HG02798 (cell line): ENCODE results near the gene SPINDOC.

ENCODE experiments used
- ATAC-seq: cut with Tn5 transposase; IDR thresholded peaks from one replicate; pipeline ENCODE4 v1.9.1; 2021; ENCODE audit warnings: mild to moderate bottlenecking; ENCODE audit not compliant: unreplicated experiment, poor library complexity

The SPINDOC gene

DNA sequence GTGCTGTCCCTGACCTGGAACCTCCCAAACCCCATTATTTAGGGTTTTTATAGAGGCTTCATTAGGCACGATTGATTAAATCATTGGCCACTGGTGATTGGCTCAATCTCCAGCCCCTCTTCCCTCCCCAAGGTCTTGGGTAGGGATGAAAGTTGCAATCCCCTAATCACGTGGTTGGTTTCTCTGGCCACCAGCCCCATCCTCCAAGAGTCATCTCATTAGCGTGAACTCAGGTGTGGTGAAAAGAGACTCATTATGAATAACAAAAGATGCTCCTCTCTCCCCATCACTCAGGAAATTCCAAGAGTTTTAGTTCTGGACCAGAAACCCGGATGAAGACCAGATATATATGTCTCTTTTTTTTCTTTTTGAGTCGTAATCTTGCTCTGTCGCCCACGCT is 18.1 kb downstream of the SPINDOC start:
- no peak for ATAC-seq

- ATAC-seq = no peak
Observed at GRCh38 chr11:63832336-63832735, 19.1 kb downstream of the SPINDOC start.

GRCh38 chr11:63833048-63833447 is 19.8 kb downstream of the SPINDOC start:
- ATAC-seq = no peak

GRCh38 chr11:63834535-63835157 is 21.4 kb downstream of the SPINDOC start:
- no peak for ATAC-seq

DNA sequence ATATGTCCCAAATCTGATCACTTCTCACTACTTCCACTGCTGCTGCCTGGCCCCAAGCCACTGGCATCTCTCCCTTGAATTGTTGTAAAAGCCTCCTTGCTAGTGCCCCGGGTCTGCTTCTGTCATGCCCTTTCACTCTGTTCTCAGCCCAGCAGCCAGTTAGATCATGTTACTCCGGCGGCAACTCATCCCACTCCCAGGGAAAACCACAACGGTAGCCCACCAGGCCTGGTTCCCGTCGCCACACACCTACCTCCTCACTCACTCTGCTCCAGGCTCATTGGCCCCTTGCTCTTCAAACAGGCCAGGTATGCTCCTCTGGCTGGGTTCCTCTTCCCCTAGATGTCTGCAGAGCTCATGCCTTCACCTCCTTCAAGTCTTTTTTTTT is 21.9 kb downstream of the SPINDOC start:
- no peak for ATAC-seq

DNA sequence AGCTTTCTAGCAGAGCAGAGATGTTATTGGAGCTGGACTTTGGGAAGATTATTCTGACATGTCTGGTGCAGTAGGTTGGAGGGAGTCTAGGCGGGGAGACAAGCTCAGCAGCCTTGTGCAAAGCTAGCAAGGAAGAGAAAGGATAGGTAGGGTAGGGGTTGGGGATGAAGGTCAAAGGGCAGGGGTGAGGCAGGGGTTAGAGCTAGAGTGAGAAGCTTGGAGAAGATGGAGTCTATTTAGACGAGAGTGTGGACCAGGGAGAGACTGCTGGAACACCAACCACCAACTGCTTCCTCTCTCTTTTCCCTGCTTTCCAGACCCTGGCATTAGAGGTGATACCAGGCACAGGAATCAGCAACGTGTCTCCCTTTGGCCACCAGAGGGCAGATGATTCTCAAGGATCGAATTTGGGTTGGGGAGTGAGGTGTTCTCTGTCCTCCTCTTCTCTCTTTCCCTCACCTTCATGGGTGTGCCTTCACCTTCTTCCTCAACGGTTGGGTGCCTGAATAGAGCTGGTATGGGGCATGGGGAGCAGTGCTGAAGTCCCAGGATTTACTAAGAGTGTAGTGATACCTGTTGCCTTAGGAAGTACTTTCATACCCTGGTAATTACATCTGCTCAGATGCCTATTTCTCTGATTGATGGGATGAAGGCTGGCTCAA is 23.9 kb downstream of the SPINDOC start:
- no peak for ATAC-seq

DNA sequence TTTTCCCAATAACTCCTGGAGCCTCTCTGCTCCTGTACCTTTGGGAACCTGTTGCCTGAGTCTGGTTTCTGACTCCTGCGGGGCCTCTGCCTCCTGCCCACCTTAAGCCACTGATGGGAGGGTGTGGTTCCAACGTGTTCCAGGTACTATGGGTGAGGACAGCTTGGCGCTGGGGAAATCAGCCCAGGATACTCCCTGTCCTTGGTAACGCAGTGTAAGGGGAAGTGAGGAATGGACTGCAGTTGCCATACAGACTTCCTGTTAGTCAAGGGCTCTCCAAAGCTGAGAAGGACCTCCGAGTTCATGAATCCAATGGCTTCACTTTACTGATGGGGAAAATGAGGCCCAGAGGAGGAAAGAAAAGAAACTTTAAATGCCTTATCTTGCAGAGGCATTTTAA is 24.5 kb downstream of the SPINDOC start:
- ATAC-seq = no peak

GRCh38 chr11:63838150-63838677 is 25.0 kb downstream of the SPINDOC start:
- ATAC-seq = no peak

- peak; percentile 84 for ATAC-seq
Observed at GRCh38 chr11:63838678-63839507, 25.6 kb downstream of the SPINDOC start, which contains the start of gene MARK2. Gene MARK2, plus strand, starts transcription at chr11:63839110. Its CDS starts 397 bp downstream, at chr11:63839507.

GRCh38 chr11:63839508-63840355 is 26.5 kb downstream of the SPINDOC start:
- ATAC-seq = no peak

- no peak for ATAC-seq
Observed at GRCh38 chr11:63840356-63841060, 27.3 kb downstream of the SPINDOC start.

DNA sequence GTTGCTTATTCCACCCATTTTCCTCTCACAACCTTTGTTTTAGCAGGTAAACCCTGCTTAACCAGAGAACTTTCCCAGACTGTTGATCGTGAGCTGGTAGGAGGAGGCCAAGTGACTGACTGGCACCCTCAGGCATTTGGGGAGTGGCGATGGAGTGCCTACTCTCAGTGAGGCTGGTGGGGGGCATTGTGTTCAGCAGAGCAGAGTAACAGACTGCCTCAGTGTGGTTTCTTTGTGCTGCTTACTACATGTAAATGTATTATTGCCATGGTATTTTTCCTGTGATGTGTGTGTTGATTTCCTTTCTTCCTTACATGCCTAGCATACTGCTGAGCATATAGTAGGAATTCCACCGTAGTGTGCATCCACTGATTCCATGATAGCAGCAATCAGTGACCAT is 28.3 kb downstream of the SPINDOC start:
- no peak for ATAC-seq

DNA sequence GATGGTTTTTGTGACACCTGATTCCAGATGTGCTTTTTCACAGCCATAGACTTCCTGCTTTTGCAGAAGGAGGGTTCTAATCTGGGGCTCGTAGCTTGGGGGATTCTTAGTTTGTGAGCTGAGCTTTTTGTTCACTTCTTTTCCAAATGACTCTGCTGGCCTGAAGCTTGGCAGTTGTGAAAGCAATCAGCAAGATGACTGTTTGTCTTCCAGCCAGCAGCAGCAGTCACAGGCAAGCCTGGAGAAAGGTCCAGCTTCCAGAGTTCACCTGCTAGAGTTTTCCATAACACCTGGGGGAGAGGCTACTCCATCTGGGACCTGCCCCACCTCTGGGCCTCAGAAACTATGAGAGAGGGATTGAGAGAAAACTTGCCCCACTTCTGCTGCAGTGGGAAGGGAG is 29.8 kb downstream of the SPINDOC start:
- ATAC-seq = no peak

GRCh38 chr11:63844836-63845235 is 31.6 kb downstream of the SPINDOC start:
- ATAC-seq = no peak

GRCh38 chr11:63845303-63845702 is 32.0 kb downstream of the SPINDOC start:
- ATAC-seq = no peak

DNA sequence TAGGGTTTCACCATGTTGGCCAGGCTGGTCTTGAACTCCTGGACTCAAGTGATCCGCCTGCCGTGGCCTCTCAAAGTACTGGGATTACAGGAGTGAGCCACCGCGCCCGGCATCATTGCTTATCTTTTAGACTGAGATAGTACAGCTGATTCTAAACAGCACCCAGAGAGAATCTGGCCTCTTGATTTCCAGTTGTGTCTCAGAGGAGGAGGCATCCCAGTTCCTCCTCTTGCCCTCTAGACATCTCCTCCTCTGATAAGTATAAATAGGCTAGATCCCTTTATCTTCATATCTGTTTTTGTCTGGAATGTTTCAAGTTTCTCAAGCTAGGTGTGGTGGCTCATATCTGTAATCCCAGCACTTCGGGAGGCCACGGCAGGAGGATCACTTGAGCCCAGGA is 32.7 kb downstream of the SPINDOC start:
- no peak for ATAC-seq

DNA sequence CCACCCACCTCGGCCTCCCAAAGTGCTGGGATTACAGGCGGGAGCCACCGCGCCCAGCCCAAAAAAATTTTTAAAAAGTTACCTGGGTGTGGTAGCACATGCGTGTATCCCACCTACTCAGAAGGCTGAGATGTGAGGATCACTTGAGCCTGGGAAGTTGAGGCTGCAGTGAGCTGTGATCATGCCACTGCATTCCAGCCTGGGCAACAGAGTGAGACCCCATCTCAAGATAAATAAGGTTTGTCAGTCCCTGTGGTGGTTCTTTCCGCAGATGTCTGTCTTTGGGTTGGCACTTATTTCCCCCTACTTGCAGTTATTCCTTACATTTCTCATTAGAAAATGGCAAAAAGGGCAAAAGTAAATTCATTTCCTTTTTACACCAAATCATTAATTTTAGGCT is 33.6 kb downstream of the SPINDOC start:
- ATAC-seq = no peak

DNA sequence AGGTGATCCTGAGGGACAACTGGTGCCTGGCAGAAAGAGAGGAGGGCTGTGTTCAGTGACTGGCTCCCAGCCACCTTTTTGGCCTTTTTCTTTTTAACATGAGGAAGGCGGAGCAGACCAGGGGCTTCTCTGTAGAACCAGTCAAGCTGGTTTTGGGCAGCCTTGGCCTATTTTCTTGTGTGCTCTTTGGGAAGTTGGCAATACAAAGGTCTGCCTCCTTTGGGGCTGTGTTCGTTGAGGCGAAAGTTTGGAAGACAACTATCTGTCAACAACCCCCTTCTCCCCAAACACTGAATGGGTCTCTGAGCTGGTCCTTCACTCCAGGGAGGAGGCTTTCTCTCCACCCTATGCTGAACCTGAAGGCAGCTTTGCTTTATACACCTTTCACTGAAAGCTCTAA is 34.1 kb downstream of the SPINDOC start:
- ATAC-seq = no peak

GRCh38 chr11:63849691-63850090 is 36.4 kb downstream of the SPINDOC start:
- no peak for ATAC-seq

DNA sequence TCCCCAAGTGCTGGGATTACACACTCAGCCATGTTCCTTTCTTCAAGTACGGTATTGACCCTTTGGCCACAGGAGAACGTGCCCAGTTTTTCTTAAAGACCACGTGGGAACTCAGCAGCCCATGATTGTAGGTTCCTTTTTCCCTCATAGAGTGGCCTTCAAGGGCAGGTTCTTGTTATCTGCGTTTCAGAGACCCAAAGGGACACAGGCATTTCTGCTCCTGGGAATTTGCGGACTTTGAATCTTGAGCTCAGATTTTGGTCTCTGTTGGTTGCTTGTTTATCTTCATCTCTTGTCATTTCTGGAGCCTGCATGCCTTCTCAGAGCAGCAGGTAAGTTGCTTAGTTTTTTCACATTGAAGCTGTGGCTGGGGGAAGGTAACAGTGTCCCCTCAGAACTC is 37.7 kb downstream of the SPINDOC start:
- ATAC-seq = no peak
